ENCODE data around the gene PDHA1.

DNA sequence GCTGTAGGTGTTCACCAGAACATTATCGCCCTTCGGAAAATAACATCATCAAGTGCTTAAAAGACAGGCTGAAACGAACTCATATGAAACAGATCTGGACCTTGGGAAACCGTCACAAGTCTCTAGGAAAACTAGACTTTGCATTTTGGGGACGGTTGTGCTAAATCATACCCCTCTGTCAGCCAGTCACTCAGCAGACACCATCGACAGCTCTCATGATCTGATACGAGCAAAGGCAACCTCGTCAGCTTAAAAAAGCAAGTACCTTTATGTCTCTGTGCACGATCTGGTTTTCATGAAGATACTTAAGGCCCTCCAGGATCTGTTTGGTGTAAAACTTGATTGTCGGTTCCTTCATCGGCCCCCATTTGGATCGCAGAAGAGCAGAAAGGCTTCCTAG lies 48.4 kb downstream of the PDHA1 start:
- TF ChIP-seq, protein P1, sequence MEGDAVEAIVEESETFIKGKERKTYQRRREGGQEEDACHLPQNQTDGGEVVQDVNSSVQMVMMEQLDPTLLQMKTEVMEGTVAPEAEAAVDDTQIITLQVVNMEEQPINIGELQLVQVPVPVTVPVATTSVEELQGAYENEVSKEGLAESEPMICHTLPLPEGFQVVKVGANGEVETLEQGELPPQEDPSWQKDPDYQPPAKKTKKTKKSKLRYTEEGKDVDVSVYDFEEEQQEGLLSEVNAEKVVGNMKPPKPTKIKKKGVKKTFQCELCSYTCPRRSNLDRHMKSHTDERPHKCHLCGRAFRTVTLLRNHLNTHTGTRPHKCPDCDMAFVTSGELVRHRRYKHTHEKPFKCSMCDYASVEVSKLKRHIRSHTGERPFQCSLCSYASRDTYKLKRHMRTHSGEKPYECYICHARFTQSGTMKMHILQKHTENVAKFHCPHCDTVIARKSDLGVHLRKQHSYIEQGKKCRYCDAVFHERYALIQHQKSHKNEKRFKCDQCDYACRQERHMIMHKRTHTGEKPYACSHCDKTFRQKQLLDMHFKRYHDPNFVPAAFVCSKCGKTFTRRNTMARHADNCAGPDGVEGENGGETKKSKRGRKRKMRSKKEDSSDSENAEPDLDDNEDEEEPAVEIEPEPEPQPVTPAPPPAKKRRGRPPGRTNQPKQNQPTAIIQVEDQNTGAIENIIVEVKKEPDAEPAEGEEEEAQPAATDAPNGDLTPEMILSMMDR (IDR thresholded peaks at IDR 0.05), result no peak
- TF ChIP-seq POLR2A (IDR thresholded peaks at IDR 0.05), result no peak
- no peak for TF ChIP-seq EP300 (IDR thresholded peaks at IDR 0.05)
